OCI-LY7 (cell line): ENCODE data around the gene CFH. TPM values are rescaled to one million over a fixed set of nuclear protein-coding genes. Genes with fewer than 3 reads are reported as not detected.
A peak's percentile ranks its signal among the peaks of the same experiment; 100 is the strongest.

Experiments used
- BruUV-seq: library from RNA; stranded (reverse); fragments of 400-500 nt; replicated peaks from 2 replicates; lab custom pipeline; 2021; lab: Mats Ljungman, UMichigan
- CTCF ChIA-PET: fragments of 300-600 bp; sonication (Branson Sonifier 250); formaldehyde crosslinking; loops from one replicate; lab custom pipeline; 2022; ENCODE audit warnings: antibody characterized with exemption; ENCODE audit not compliant: unreplicated experiment; lab: Charles Lee
- POLR2A ChIA-PET: fragments of 300-600 bp; sonication (Branson Sonifier 250); formaldehyde crosslinking; loops from one replicate; lab custom pipeline; 2022; ENCODE audit warnings: antibody characterized with exemption; lab: Charles Lee
- DNase-seq: peaks from one replicate; pipeline ENCODE4 v3.0.0-alpha.2; 2015; ENCODE audit warnings: low spot score
- H2AFZ ChIP-seq: fragments of 200-600 bp; sonication (generic), shearing (Covaris generic); 2 replicates; pipeline ENCODE4 v1.6.1; 2014; ENCODE audit warnings: mild to moderate bottlenecking, antibody characterized with exemption, low read length, moderate library complexity
- H3K27ac ChIP-seq: fragments of 200-600 bp; sonication (generic); 2 replicates; pipeline ENCODE4 v1.5.1; 2014; ENCODE audit warnings: mixed run types, low read depth, mild to moderate bottlenecking, moderate library complexity, low read length, inconsistent platforms; ENCODE audit not compliant: poor library complexity, severe bottlenecking
- H3K36me3 ChIP-seq: fragments of 200-600 bp; sonication (generic); 2 replicates; pipeline ENCODE4 v1.6.1; 2014; ENCODE audit warnings: mild to moderate bottlenecking, antibody characterized with exemption, low read length, moderate library complexity, mixed read lengths; ENCODE audit not compliant: insufficient read depth
- H3K4me1 ChIP-seq: fragments of 200-600 bp; sonication (generic); 2 replicates; pipeline ENCODE4 v1.5.1; 2014; ENCODE audit warnings: mild to moderate bottlenecking, low read length; ENCODE audit not compliant: insufficient read depth, poor library complexity, severe bottlenecking
- H3K4me2 ChIP-seq: fragments of 200-600 bp; sonication (generic); 2 replicates; pipeline ENCODE4 v1.6.1; 2014; ENCODE audit warnings: mild to moderate bottlenecking, low read length
- H3K4me3 ChIP-seq: fragments of 200-600 bp; sonication (generic); 2 replicates; pipeline ENCODE4 v1.5.1; 2014; ENCODE audit warnings: mild to moderate bottlenecking, low read depth, low read length; ENCODE audit not compliant: poor library complexity, severe bottlenecking
- H3K79me2 ChIP-seq: fragments of 200-600 bp; sonication (generic); 2 replicates; pipeline ENCODE4 v1.6.1; 2016; ENCODE audit warnings: low read depth, mild to moderate bottlenecking, low read length, moderate library complexity, mixed read lengths; ENCODE audit not compliant: insufficient read depth
- H3K9me2 ChIP-seq: fragments of 200-600 bp; sonication (generic); 2 replicates; pipeline ENCODE4 v1.6.1; 2016; ENCODE audit warnings: mild to moderate bottlenecking, low read length, mixed read lengths; ENCODE audit not compliant: insufficient read depth
- H3K9me3 ChIP-seq: fragments of 200-600 bp; sonication (generic); 2 replicates; pipeline ENCODE4 v1.6.1; 2014; ENCODE audit warnings: mild to moderate bottlenecking, mixed run types, low read length, mixed read lengths
- H4K20me1 ChIP-seq: fragments of 200-600 bp; sonication (generic); 2 replicates; pipeline ENCODE4 v1.6.1; 2014; ENCODE audit warnings: mild to moderate bottlenecking, antibody characterized with exemption, low read length, moderate library complexity, mixed read lengths; ENCODE audit not compliant: insufficient read depth
- EZH2phosphoT487 ChIP-seq: fragments of 200-600 bp; sonication (generic); IDR thresholded peaks from 2 replicates; pipeline ENCODE4 v1.6.1; 2018; ENCODE audit warnings: low read depth, borderline replicate concordance, mild to moderate bottlenecking, mixed run types, antibody characterized with exemption, low read length, moderate library complexity, mixed read lengths
- intact Hi-C: fragments of 100-400 bp; cut with micrococcal nuclease; formaldehyde crosslinking; loops from one replicate; pipeline ENCODE4 v1.10.0; 2022; ENCODE audit not compliant: unreplicated experiment
- total RNA-seq, 2 experiments: library from RNA; depleted of rRNA in 1 of 2; stranded (reverse); fragments of >200 nt in 1 of 2; shearing (Covaris generic) in 1 of 2; gene quantifications; 2 replicates each; pipeline ENCODE4 v1.2.3, GENCODE V29; 2014 to 2022
- TF ChIP-seq, protein P1 (sequence below): fragments of 200-600 bp; sonication (generic); conservative IDR thresholded peaks from 2 replicates; pipeline ENCODE4 v1.5.1; 2014; ENCODE audit warnings: mild to moderate bottlenecking, antibody characterized with exemption, low read length, moderate library complexity, mixed read lengths

The CFH gene
- total RNA-seq, 2 experiments from 2014 or later, result not detected

DNA sequence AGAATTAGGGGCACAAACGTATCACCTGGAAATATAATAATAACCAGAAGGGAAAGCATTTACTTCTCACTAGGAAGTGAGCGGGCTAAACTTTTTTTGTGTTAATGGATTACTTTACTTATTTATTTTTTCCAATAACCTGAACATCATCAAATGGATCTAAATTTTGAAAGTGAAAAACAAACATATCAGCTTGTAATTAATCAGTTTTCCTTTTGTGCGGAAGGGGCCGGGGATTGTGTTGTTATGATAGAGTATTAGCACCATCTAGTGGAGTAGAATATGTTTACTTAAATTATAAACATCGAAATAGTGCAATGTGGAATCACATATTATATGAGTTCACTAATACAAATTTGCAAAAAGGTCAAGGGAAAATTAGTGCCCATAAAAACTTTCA is 9.0 kb downstream of the CFH start:
- H3K9me2 ChIP-seq, result no peaks in the 10 kb centered on the region
- H3K27ac ChIP-seq, result no peak overlapping the region
- no peaks in the 10 kb centered on the region for H3K79me2 ChIP-seq
- no peak overlapping the region for H3K4me3 ChIP-seq
- DNase-seq, result peak; percentile 39
- intact Hi-C loops, result loop anchor here (5.0 kb wide), 2 partner anchors 344 to 514 kb away; no protein-coding TSS in a partner anchor
- H2AFZ ChIP-seq, result no peak overlapping the region
- no peaks in the 10 kb centered on the region for H3K36me3 ChIP-seq
- no peaks in the 10 kb centered on the region for H4K20me1 ChIP-seq
- ChIA-PET POLR2A (interaction anchor here (1.2 kb wide), 1 partner anchor 43 kb away, joined by 3 read pairs; no protein-coding TSS in a partner anchor), CTCF (no interaction called here)
- no TSS peak for BruUV-seq
- TF ChIP-seq EZH2phosphoT487, result no peak
- TF ChIP-seq, protein P1, sequence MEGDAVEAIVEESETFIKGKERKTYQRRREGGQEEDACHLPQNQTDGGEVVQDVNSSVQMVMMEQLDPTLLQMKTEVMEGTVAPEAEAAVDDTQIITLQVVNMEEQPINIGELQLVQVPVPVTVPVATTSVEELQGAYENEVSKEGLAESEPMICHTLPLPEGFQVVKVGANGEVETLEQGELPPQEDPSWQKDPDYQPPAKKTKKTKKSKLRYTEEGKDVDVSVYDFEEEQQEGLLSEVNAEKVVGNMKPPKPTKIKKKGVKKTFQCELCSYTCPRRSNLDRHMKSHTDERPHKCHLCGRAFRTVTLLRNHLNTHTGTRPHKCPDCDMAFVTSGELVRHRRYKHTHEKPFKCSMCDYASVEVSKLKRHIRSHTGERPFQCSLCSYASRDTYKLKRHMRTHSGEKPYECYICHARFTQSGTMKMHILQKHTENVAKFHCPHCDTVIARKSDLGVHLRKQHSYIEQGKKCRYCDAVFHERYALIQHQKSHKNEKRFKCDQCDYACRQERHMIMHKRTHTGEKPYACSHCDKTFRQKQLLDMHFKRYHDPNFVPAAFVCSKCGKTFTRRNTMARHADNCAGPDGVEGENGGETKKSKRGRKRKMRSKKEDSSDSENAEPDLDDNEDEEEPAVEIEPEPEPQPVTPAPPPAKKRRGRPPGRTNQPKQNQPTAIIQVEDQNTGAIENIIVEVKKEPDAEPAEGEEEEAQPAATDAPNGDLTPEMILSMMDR, result peak; percentile 83
- H3K4me1 ChIP-seq, result no peaks in the 10 kb centered on the region
- no peaks in the 10 kb centered on the region for H3K9me3 ChIP-seq
- H3K4me2 ChIP-seq, result no peak overlapping the region

DNA sequence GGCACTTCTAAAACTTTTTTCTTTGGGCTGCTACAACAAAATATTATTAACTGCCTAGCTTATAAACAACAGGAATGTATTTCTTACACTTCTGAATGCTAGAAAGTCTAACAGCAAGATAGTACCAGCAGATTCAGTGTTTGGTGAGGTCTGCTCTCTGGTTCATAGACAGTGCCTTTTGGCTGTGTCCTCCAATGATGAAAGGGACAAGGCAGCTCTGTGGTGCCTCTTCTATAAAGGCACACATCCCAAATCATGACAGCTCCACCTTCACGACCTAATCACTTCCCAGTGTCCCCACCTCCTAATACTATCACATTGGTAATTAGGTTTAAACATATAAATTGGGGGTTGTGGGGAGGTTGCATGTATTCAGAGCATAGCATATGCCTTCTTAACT is 9.5 kb downstream of the CFH start:
- Histone ChIP-seq H3K4me3 (no peak overlapping the region), H3K36me3 (no peaks in the 10 kb centered on the region), H3K27ac (no peak overlapping the region), H3K9me3 (no peaks in the 10 kb centered on the region), H2AFZ (no peak overlapping the region), H4K20me1 (no peaks in the 10 kb centered on the region), H3K4me2 (no peak overlapping the region), H3K4me1 (no peaks in the 10 kb centered on the region), H3K79me2 (no peaks in the 10 kb centered on the region), H3K9me2 (no peaks in the 10 kb centered on the region)
- BruUV-seq, result no TSS peak
- intact Hi-C loops, result loop anchor here (5.0 kb wide), 2 partner anchors 344 to 514 kb away; no protein-coding TSS in a partner anchor
- no peak for DNase-seq
- TF ChIP-seq, protein P1, result no peak
- TF ChIP-seq EZH2phosphoT487, result no peak
- POLR2A ChIA-PET, result interaction anchor here (0.5 to 1.2 kb wide), 2 partner anchors 43 to 485 kb away, joined by 3 to 4 read pairs; no protein-coding TSS in a partner anchor
- CTCF ChIA-PET, result no interaction called here

DNA sequence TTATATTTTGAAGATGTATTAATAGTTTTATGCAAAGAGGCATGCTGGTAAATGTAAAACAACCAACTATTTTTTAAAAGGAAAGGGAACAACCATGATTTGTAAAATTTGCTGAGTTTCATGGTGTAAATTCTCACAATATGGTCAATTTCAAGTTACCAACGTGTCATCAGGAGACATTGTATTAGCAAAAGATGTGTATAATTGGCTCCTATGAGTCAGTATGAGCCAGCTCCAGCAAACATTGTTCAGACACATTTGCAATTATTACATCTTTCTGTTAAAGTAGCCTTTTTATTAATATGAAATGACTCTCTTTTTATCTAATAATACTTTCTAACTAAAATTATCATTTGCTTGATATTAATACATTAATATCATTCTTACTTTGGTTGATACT is 15.3 kb downstream of the CFH start:
- no peak for TF ChIP-seq EZH2phosphoT487
- TF ChIP-seq, protein P1, result no peak
- H2AFZ ChIP-seq, result no peak overlapping the region
- ChIA-PET CTCF (no interaction called here), POLR2A (no interaction called here)
- no TSS peak for BruUV-seq
- intact Hi-C loops, result no loop called here
- no peaks in the 10 kb centered on the region for H4K20me1 ChIP-seq
- no peak overlapping the region for H3K4me2 ChIP-seq
- H3K36me3 ChIP-seq, result no peaks in the 10 kb centered on the region
- H3K9me2 ChIP-seq, result no peaks in the 10 kb centered on the region
- H3K9me3 ChIP-seq, result no peaks in the 10 kb centered on the region
- no peak overlapping the region for H3K4me3 ChIP-seq
- H3K4me1 ChIP-seq, result no peaks in the 10 kb centered on the region
- no peak overlapping the region for H3K27ac ChIP-seq
- no peak for DNase-seq
- no peaks in the 10 kb centered on the region for H3K79me2 ChIP-seq
